Nephron (organoid): ENCODE results near the gene CD226.

Source experiments
- H3K27ac Mint-ChIP-seq, 3 experiments: 2 replicates each; pipeline ENCODE4 v1.8.0; 2020; ENCODE audit warnings: mixed read lengths in 3 of 3, mild to moderate bottlenecking in 2 of 3, moderate library complexity in 1 of 3
- H3K27me3 Mint-ChIP-seq: 2 replicates; pipeline ENCODE4 v1.8.0; 2021; ENCODE audit warnings: low read depth, mild to moderate bottlenecking, moderate library complexity, mixed read lengths
- H3K36me3 Mint-ChIP-seq: 2 replicates; pipeline ENCODE4 v1.8.0; 2020; ENCODE audit warnings: low read depth, mixed read lengths
- H3K4me1 Mint-ChIP-seq: 2 replicates; pipeline ENCODE4 v1.8.0; 2020; ENCODE audit warnings: mixed read lengths
- H3K4me3 Mint-ChIP-seq, 3 experiments: 2 replicates each; pipeline ENCODE4 v1.8.0; 2020; ENCODE audit warnings: mild to moderate bottlenecking in 3 of 3, mixed read lengths in 3 of 3, moderate library complexity in 2 of 3
- H3K9me3 Mint-ChIP-seq: 2 replicates; pipeline ENCODE4 v1.8.0; 2020; ENCODE audit warnings: mixed read lengths
- TF ChIP-seq, protein P1 (sequence below), 3 experiments: fragments of 200-600 bp; sonication (generic); IDR thresholded peaks; one replicate each; pipeline ENCODE4 v1.5.0; 2021; ENCODE audit warnings: antibody characterized with exemption in 3 of 3; ENCODE audit not compliant: unreplicated experiment in 3 of 3

Gene CD226

DNA sequence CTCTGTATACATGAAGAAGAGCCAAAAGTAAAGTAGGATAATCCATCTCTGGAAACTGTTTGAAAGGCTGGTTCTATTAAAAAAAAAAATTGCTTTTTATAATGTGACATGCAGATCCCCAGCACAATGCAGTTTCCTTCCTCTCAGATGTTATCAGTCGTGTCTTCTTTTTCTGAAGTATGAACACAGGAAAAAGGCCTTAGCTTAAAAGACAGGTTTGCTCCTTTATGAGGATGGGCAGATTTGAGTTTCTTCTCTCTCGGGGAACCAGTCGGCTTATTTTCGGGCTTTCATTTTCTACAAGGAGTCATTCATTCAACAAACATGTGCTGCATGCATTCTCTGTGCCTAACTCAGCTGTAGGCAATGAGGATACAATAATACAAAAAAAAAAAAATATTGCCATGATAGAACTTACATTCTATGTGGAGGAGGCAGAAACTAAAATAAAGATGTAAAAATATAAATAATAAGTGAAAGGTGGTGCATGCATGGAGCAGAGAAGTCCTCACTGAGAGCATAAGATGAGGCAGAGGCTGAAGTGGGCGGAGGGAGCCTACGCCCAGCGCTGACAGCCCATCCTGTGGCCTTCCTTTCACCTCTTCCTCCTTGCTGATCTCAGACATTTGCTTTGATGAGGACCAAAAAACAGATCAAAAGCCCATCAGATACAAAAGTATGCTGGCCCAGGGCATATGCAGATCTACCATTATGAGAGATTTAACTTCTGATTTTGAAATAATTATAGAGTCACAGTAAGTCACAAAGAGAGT, at the start of gene CD226:
CD226 (minus strand) TSS at position 513 of the 773 bp plus-strand sequence; CDS start at position 46, 467 bp downstream.
- TF ChIP-seq, protein P1, sequence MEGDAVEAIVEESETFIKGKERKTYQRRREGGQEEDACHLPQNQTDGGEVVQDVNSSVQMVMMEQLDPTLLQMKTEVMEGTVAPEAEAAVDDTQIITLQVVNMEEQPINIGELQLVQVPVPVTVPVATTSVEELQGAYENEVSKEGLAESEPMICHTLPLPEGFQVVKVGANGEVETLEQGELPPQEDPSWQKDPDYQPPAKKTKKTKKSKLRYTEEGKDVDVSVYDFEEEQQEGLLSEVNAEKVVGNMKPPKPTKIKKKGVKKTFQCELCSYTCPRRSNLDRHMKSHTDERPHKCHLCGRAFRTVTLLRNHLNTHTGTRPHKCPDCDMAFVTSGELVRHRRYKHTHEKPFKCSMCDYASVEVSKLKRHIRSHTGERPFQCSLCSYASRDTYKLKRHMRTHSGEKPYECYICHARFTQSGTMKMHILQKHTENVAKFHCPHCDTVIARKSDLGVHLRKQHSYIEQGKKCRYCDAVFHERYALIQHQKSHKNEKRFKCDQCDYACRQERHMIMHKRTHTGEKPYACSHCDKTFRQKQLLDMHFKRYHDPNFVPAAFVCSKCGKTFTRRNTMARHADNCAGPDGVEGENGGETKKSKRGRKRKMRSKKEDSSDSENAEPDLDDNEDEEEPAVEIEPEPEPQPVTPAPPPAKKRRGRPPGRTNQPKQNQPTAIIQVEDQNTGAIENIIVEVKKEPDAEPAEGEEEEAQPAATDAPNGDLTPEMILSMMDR (IDR thresholded peaks at IDR 0.05; ENCODE audit: unreplicated experiment in 3 of 3), result no peak
- no peaks in the 10 kb centered on the region for H3K36me3 Mint-ChIP-seq

DNA sequence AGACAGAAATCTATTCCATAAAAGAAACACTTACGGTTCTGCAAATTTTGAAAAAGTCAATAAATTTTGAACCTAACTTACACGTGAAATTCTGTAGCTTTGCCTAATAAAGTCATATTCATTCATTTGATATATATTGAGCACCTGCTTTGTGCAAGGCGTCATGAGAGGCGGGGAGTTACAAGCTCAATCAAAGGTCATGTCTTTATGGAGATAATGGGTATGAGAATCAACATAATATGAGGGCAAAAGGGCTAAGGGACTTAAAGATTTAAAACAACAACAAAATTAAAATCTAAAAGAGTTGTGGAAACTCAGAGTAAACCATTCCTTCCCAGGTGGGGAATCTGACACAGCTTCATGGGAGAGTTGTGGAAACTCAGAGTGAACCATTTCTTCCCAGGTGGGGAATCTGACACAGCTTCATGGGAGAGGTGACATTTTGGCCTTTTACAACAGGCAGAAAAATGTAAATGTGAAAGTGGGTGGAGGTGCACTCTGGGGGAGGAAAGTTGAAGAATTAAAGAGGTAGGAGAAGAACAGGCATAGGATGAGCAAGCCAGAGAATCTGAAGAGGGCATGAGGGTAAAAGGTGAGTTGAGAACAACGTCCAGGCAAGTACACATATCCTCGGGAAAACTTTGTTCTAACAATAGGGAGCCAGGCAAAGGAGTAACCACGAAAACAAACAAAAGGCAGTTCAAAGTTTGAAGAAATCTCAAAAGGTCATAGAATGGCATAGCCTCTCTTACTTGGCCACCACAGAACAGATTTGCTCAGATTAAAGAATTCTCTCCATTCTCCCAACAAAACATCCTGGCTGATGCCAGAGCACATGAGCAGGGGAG, 49.5 kb upstream of the CD226 start:
- Mint-ChIP-seq H3K36me3 (peaks cover 26% of the 10 kb centered on the region), H3K4me3 (no peak overlapping the region), H3K27me3 (no peaks in the 10 kb centered on the region), H3K4me1 (peaks cover 18% of the 10 kb centered on the region), H3K9me3 (no peaks in the 10 kb centered on the region), H3K27ac (peak overlapping the region in 1 of 3 experiments; percentile 9)
- TF ChIP-seq, protein P1 (IDR thresholded peaks at IDR 0.05; ENCODE audit: unreplicated experiment in 3 of 3), result no peak

More for the DNA sequence above, at the start of gene CD226:
- H3K27me3 Mint-ChIP-seq, result no peaks in the 10 kb centered on the region
- no peak within 1 kb of the TSS for H3K27ac Mint-ChIP-seq
- H3K4me1 Mint-ChIP-seq, result peaks cover 5% of the 10 kb centered on the region
- peaks cover 4% of the 10 kb centered on the region for H3K9me3 Mint-ChIP-seq
- no peak within 1 kb of the TSS for H3K4me3 Mint-ChIP-seq

DNA sequence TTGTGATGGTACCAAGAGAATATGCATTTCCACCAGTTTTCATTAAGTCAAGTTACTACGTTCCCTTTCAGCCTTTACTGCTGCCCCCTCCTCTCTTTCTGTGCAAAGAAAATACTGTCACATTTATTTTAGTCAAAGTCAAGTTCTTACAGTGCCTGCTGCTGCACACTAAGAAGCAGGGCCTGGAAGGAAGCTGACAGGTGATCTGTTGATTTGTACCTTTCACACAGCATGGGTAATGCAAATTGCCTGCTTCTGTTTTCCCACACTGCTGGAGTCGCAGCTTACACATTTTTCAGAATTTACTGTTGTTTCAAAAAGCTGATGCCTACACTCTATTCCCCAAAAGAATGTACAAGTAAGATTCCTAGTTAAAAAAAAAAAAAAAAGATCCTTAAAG, 48.7 kb upstream of the CD226 start:
- Mint-ChIP-seq H3K4me3 (no peak overlapping the region), H3K9me3 (no peaks in the 10 kb centered on the region), H3K27ac (no peak overlapping the region), H3K27me3 (no peaks in the 10 kb centered on the region), H3K36me3 (peaks cover 22% of the 10 kb centered on the region), H3K4me1 (peaks cover 18% of the 10 kb centered on the region)
- TF ChIP-seq, protein P1 (IDR thresholded peaks at IDR 0.05; ENCODE audit: unreplicated experiment in 3 of 3), result no peak

DNA sequence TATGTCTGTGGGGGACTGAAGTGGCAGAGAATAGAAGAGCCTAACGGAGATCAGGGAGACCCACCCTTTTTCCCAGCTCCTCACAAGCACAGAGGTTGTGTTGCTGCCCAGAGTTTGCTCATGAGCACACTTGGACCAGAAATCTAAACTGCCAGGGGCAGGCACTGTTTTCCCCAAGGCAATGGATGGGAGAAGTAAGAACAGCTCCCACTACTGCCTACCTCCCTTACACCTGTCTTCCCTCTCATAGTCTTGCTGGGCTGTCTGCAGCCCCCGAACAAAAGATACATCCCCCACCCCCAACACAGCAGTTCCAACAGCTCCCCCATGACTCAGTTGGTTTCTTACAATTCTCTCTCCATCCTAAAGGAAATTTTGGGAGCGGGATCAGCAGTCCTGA, 48.1 kb upstream of the CD226 start:
- Mint-ChIP-seq H3K27me3 (no peaks in the 10 kb centered on the region), H3K4me3 (no peak overlapping the region), H3K36me3 (peaks cover 25% of the 10 kb centered on the region), H3K9me3 (no peaks in the 10 kb centered on the region), H3K4me1 (peaks cover 18% of the 10 kb centered on the region), H3K27ac (no peak overlapping the region)
- TF ChIP-seq, protein P1 (IDR thresholded peaks at IDR 0.05; ENCODE audit: unreplicated experiment in 3 of 3), result no peak

DNA sequence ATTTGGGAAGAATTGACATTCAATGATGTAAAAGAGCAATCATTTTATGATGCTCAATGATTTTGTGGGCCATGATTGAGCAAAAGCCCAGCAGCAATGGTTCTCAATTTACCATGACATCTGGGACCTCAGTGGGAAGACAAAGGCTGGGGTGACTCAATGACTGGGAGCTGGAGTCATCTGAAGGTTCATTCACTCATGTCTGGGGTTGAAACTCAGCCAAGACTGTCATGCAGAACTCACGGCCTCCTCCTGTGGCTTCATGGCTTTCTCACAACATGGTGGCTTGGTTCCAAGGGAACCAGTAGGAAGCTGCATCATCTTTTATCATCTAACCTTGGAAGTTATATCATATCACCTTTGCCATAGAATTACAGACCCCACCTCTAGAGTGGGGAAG, 45.1 kb upstream of the CD226 start:
- Mint-ChIP-seq H3K27me3 (no peaks in the 10 kb centered on the region), H3K27ac (no peak overlapping the region), H3K4me3 (no peak overlapping the region), H3K36me3 (peaks cover 43% of the 10 kb centered on the region), H3K4me1 (peaks cover 8% of the 10 kb centered on the region), H3K9me3 (peaks cover 19% of the 10 kb centered on the region)
- TF ChIP-seq, protein P1 (IDR thresholded peaks at IDR 0.05; ENCODE audit: unreplicated experiment in 3 of 3), result no peak
